Keratinocyte (primary cell): ENCODE data around the gene PAFAH1B2.
"Not testable (repeated sequence)": the region's sequence is repeated elsewhere in the genome, so short reads cannot be mapped to it uniquely, and the experiment has no call there.

Experiments
- CTCF ChIP-seq, 3 experiments: IDR thresholded peaks in 1 of 3; conservative IDR thresholded peaks in 1 of 3; optimal IDR thresholded peaks in 1 of 3; 2 replicates in 2 of 3; 3 replicates in 1 of 3; pipeline versions ENCODE3 to v1.5.1; 2011; ENCODE audit warnings: low read length in 3 of 3, mild to moderate bottlenecking in 3 of 3, moderate library complexity in 2 of 3, control low read depth in 1 of 3, inconsistent platforms in 1 of 3; ENCODE audit not compliant: insufficient read depth in 2 of 3; ENCODE audit errors: extremely low read depth in 1 of 3
- EZH2 ChIP-seq: IDR thresholded peaks from one replicate; pipeline ENCODE4 v1.6.1; 2012; ENCODE audit warnings: inconsistent platforms, mild to moderate bottlenecking, low read length, moderate library complexity

- TF ChIP-seq CTCF (optimal IDR thresholded peaks at IDR 0.05 in 1 of 3, IDR thresholded peaks at IDR 0.05 in 1 of 3, conservative IDR thresholded peaks at IDR 0.05 in 1 of 3; ENCODE audit: extremely low read depth in 1 of 3, insufficient read depth in 2 of 3, low read length in 3 of 3); EZH2: not testable (repeated sequence)
Observed at GRCh38 chr11:117137223-117138086, 6.6 kb upstream of the PAFAH1B2 start.
